Measurements from ENCODE around the gene TMEM120A. TPM values are rescaled to one million over a fixed set of nuclear protein-coding genes. Genes with fewer than 3 reads are reported as not detected.

Gene TMEM120A
- total RNA-seq, 4 donors from 2014 or later: 55.2 to 113 (median 79.0) TPM

GRCh38 chr7:76016191-76016947 lies 22.0 kb upstream of the TMEM120A start:
- no peak for TF ChIP-seq CTCF (IDR thresholded peaks at IDR 0.05; ENCODE audit: low read depth)

- TF ChIP-seq CTCF (IDR thresholded peaks at IDR 0.05; ENCODE audit: low read depth): no peak
These were observed 17.1 kb upstream of the TMEM120A start for GRCh38 chr7:76011442-76011861.

- TF ChIP-seq CTCF (IDR thresholded peaks at IDR 0.05; ENCODE audit: low read depth): no peak
These were observed 15.5 kb upstream of the TMEM120A start for GRCh38 chr7:76009672-76010600.

- TF ChIP-seq CTCF (IDR thresholded peaks at IDR 0.05; ENCODE audit: low read depth): no peak
These were observed 13.8 kb upstream of the TMEM120A start for GRCh38 chr7:76008156-76008687.

GRCh38 chr7:76003351-76003750 lies 9.0 kb upstream of the TMEM120A start:
- TF ChIP-seq CTCF (IDR thresholded peaks at IDR 0.05; ENCODE audit: low read depth): no peak

GRCh38 chr7:76002822-76003221 lies 8.4 kb upstream of the TMEM120A start:
- no peak for TF ChIP-seq CTCF (IDR thresholded peaks at IDR 0.05; ENCODE audit: low read depth)

GRCh38 chr7:76002139-76002538 lies 7.7 kb upstream of the TMEM120A start:
- no peak for TF ChIP-seq CTCF (IDR thresholded peaks at IDR 0.05; ENCODE audit: low read depth)

All from subcutaneous adipose tissue (tissue), 4 donors.